Measurements from ENCODE around the gene INSYN2B. TPM values are rescaled to one million over a fixed set of nuclear protein-coding genes. Genes with fewer than 3 reads are reported as not detected.

Gene INSYN2B
- total RNA-seq, 3 donors from 2014 or later (not counting 1 experiment from before 2014, with no cell fraction given), result not detected

DNA sequence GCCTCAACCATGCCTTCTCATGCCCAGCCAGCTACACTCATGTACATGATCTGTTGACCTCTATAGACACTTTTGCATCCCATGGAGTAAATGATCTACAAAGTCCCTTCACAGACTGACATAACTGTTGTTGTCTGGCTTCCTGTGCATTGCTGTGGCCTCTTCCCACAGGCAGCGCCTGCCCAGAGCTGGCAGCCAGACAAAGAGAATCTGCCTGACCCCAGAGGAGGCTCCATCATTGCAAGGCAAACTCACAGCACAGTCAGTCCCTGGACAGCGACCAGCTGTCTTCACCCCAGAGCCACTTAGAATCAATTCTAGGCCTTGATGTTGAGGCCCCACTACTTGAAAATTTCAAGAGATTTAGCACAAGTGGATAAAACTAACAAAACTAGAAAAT is 65.5 kb downstream of the INSYN2B start:
- H3K27ac ChIP-seq (ENCODE audit: low read length), result no peak overlapping the region
- ATAC-seq, result no peak
- no peak overlapping the region for H3K4me3 Mint-ChIP-seq

DNA sequence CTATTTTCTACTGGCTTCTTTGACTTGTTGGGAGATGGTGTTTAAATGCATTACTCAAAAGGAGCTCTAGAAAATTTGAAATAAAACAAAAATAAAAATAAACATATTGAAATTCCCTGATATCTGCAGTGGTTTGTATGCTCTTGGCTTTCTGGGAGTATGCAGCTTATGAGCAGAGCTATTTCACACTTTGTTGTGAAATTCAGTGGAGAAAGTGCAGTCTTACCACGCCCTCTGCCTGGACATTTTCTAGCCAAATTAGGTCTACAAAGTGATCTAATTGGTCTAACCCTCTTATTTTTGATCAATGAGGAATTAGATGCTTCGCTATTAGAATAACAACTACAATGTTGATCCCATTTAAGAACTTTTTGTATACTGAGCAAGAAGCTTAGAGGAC is 66.8 kb downstream of the INSYN2B start:
- TF ChIP-seq, protein P1, sequence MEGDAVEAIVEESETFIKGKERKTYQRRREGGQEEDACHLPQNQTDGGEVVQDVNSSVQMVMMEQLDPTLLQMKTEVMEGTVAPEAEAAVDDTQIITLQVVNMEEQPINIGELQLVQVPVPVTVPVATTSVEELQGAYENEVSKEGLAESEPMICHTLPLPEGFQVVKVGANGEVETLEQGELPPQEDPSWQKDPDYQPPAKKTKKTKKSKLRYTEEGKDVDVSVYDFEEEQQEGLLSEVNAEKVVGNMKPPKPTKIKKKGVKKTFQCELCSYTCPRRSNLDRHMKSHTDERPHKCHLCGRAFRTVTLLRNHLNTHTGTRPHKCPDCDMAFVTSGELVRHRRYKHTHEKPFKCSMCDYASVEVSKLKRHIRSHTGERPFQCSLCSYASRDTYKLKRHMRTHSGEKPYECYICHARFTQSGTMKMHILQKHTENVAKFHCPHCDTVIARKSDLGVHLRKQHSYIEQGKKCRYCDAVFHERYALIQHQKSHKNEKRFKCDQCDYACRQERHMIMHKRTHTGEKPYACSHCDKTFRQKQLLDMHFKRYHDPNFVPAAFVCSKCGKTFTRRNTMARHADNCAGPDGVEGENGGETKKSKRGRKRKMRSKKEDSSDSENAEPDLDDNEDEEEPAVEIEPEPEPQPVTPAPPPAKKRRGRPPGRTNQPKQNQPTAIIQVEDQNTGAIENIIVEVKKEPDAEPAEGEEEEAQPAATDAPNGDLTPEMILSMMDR (IDR thresholded peaks at IDR 0.05), result no peak
- H3K27ac ChIP-seq (ENCODE audit: low read length), result no peak overlapping the region
- Mint-ChIP-seq H3K9me3 (no peaks in the 10 kb centered on the region), H3K36me3 (no peaks in the 10 kb centered on the region), H3K4me3 (no peak overlapping the region), H3K27me3 (ENCODE audit: low read depth in 2 of 2) (no peaks in the 10 kb centered on the region), H3K4me1 (peaks cover 44 to 55% of the 10 kb centered on the region in 2 donors), H3K27ac (peak overlapping the region in 1 of 2 donors; percentile 36)
- no peak overlapping the region for H3K4me3 ChIP-seq (ENCODE audit: low read length)
- WGBS (ENCODE audit: insufficient coverage), result 100% methylated on average over 2 of the region's 2 CpGs
- intact Hi-C loops (cut with micrococcal nuclease), result no loop called here
- no peaks in the 10 kb centered on the region for H3K27me3 ChIP-seq (ENCODE audit: control insufficient read depth, insufficient read depth, low read length)
- ATAC-seq, result no peak
- H3K9me3 ChIP-seq (ENCODE audit: control insufficient read depth, insufficient read depth, low read length), result no peaks in the 10 kb centered on the region
- DNase-seq, result no peak
- H3K36me3 ChIP-seq (ENCODE audit: control insufficient read depth, insufficient read depth, low read length), result peaks cover 4% of the 10 kb centered on the region
- H3K4me1 ChIP-seq (ENCODE audit: control insufficient read depth, insufficient read depth, low read length), result no peaks in the 10 kb centered on the region

More for the DNA sequence above, 65.5 kb downstream of the INSYN2B start:
- Mint-ChIP-seq H3K9me3 (no peaks in the 10 kb centered on the region), H3K27me3 (ENCODE audit: low read depth in 2 of 2) (no peaks in the 10 kb centered on the region), H3K27ac (no peak overlapping the region), H3K4me1 (peaks cover 49 to 53% of the 10 kb centered on the region in 2 donors), H3K36me3 (no peaks in the 10 kb centered on the region)
- Histone ChIP-seq H3K4me3 (ENCODE audit: low read length) (no peak overlapping the region), H3K36me3 (ENCODE audit: control insufficient read depth, insufficient read depth, low read length) (peaks cover 4% of the 10 kb centered on the region), H3K27me3 (ENCODE audit: control insufficient read depth, insufficient read depth, low read length) (no peaks in the 10 kb centered on the region), H3K4me1 (ENCODE audit: control insufficient read depth, insufficient read depth, low read length) (no peaks in the 10 kb centered on the region), H3K9me3 (ENCODE audit: control insufficient read depth, insufficient read depth, low read length) (no peaks in the 10 kb centered on the region)
- DNase-seq, result no peak
- TF ChIP-seq, protein P1 (IDR thresholded peaks at IDR 0.05), result no peak
- intact Hi-C loops (cut with micrococcal nuclease), result no loop called here
- WGBS (ENCODE audit: insufficient coverage), result 93% methylated on average over 2 of the region's 2 CpGs

DNA sequence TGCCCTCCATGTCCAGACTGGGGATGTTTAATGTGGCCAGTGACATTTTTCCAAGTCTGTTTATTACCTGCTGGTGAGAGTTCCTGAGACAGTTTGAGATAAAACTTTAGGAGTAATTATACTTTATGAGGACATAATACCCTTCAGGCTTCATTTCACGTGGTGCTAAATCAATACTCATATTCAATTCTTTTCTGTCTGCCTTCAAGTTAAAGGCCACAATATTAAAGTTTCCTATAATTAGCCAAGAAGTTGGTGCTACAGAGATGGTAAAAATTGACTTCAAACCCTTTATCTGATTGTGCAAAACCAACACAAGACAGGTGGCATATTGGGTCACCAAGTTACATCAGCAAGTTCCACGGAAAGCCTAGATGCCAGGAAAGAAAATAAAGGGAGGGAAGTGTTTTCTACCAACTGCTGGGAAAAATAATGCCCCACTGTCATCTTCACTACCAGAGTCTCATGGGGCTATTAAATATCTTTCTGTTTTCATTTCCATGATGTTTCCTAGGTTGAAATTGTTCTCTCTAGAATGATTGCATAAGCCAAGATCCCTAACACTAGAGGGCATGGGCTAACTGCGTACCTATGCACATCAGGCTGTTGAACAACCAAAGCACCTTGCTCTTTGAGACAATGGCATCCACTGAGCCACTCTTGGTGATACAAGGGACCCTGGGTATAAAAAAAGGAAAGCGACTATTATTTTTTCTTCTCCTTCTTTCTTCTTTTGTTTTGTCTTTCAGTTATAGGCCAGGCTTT is 68.7 kb downstream of the INSYN2B start:
- TF ChIP-seq, protein P1 (IDR thresholded peaks at IDR 0.05), result no peak
- Mint-ChIP-seq H3K36me3 (no peaks in the 10 kb centered on the region), H3K4me3 (no peak overlapping the region), H3K9me3 (no peaks in the 10 kb centered on the region), H3K4me1 (peaks cover 50 to 54% of the 10 kb centered on the region in 2 donors), H3K27me3 (ENCODE audit: low read depth in 2 of 2) (no peaks in the 10 kb centered on the region), H3K27ac (no peak overlapping the region)
- no peaks in the 10 kb centered on the region for H3K9me3 ChIP-seq (ENCODE audit: control insufficient read depth, insufficient read depth, low read length)
- H3K27ac ChIP-seq (ENCODE audit: low read length), result no peak overlapping the region
- intact Hi-C loops (cut with micrococcal nuclease), result no loop called here
- no peak overlapping the region for H3K4me3 ChIP-seq (ENCODE audit: low read length)
- no peaks in the 10 kb centered on the region for H3K27me3 ChIP-seq (ENCODE audit: control insufficient read depth, insufficient read depth, low read length)
- WGBS (ENCODE audit: insufficient coverage), result 77% methylated on average over 2 of the region's 4 CpGs
- H3K36me3 ChIP-seq (ENCODE audit: control insufficient read depth, insufficient read depth, low read length), result peaks cover 2% of the 10 kb centered on the region
- no peaks in the 10 kb centered on the region for H3K4me1 ChIP-seq (ENCODE audit: control insufficient read depth, insufficient read depth, low read length)
- no peak for DNase-seq
- no peak for ATAC-seq

DNA sequence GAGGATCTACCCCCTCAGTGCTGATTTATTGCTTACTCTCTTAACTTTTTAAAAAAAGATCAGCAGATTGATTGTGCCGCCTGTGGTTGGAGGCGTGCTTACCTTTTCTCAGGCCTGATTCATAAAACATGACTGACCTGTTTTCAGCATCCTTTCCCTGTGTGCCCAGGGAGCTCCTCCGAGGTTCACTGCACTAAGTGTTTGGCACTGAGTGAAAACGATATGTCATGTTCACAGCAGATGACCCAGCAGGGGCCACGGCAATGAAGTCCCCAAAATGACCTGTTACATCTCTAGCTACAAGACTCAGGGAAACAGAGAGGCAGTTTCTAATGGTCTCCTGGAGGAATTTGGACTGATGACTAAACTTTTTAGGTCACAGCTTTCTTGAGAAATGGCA is 69.9 kb downstream of the INSYN2B start:
- H3K4me1 ChIP-seq (ENCODE audit: control insufficient read depth, insufficient read depth, low read length), result no peaks in the 10 kb centered on the region
- no peak overlapping the region for H3K4me3 Mint-ChIP-seq
- no peaks in the 10 kb centered on the region for H3K27me3 Mint-ChIP-seq (ENCODE audit: low read depth in 2 of 2)
- H3K4me1 Mint-ChIP-seq, result peaks cover 50 to 53% of the 10 kb centered on the region in 2 donors
- DNase-seq (no peak), ATAC-seq (no peak)
- H3K27ac ChIP-seq (ENCODE audit: low read length), result no peak overlapping the region
- no peaks in the 10 kb centered on the region for H3K36me3 ChIP-seq (ENCODE audit: control insufficient read depth, insufficient read depth, low read length)
- H3K27ac Mint-ChIP-seq, result peak overlapping the region in 1 of 2 donors; percentile 29
- H3K9me3 Mint-ChIP-seq, result no peaks in the 10 kb centered on the region
- no peaks in the 10 kb centered on the region for H3K27me3 ChIP-seq (ENCODE audit: control insufficient read depth, insufficient read depth, low read length)
- no peaks in the 10 kb centered on the region for H3K36me3 Mint-ChIP-seq
- no peaks in the 10 kb centered on the region for H3K9me3 ChIP-seq (ENCODE audit: control insufficient read depth, insufficient read depth, low read length)
- TF ChIP-seq, protein P1 (IDR thresholded peaks at IDR 0.05), result no peak
- 96% methylated on average over 5 of the region's 5 CpGs for WGBS (ENCODE audit: insufficient coverage)
- no peak overlapping the region for H3K4me3 ChIP-seq (ENCODE audit: low read length)
- intact Hi-C loops (cut with micrococcal nuclease), result no loop called here

Data from natural killer cell (primary cell).